NB4 (cell line): Measurements from ENCODE around the gene KLKB1.

Experiments
- CTCF ChIP-seq: IDR thresholded peaks from one replicate; pipeline ENCODE4 v1.5.1; 2012; ENCODE audit warnings: low read depth, low read length
- MAX ChIP-seq: IDR thresholded peaks from 2 replicates; pipeline ENCODE4 v1.6.1; 2011; ENCODE audit warnings: low read depth, low read length
- MYC ChIP-seq: IDR thresholded peaks from 2 replicates; pipeline ENCODE4 v1.6.1; 2011; ENCODE audit warnings: low read depth, low read length
- POLR2A ChIP-seq: IDR thresholded peaks from 2 replicates; pipeline ENCODE4 v1.6.1; 2011; ENCODE audit warnings: mild to moderate bottlenecking; ENCODE audit not compliant: insufficient read length; ENCODE audit errors: extremely low read depth

GRCh38 chr4:186243331-186243730, 16.0 kb downstream of the KLKB1 start:
- TF ChIP-seq POLR2A (no peak), CTCF (no peak), MAX (no peak), MYC (no peak)
